Activated T-cell treated with anti-CD3 and anti-CD28 coated beads for 4 hours (primary cell): Measurements from ENCODE around the gene LRCH2.
"Not testable (repeated sequence)": the region's sequence is repeated elsewhere in the genome, so short reads cannot be mapped to it uniquely, and the experiment has no call there.

Experiments
- DNase-seq: peaks from one replicate; pipeline ENCODE4 v3.0.0-alpha.2; 2020

LRCH2 gene

GRCh38 chrX:115233497-115234455 lies at the start of gene LRCH2:
LRCH2 (minus strand) TSS chrX:115234096; CDS start chrX:115234041, 55 bp downstream.
- no peak for DNase-seq

- DNase-seq: no peak
Observed at GRCh38 chrX:115269051-115269683, 35.3 kb upstream of the LRCH2 start.

- DNase-seq: no peak
Observed at GRCh38 chrX:115268421-115268820, 34.5 kb upstream of the LRCH2 start.

GRCh38 chrX:115266300-115266699 lies 32.4 kb upstream of the LRCH2 start:
- no peak for DNase-seq

GRCh38 chrX:115264009-115264408 lies 30.1 kb upstream of the LRCH2 start:
- DNase-seq: no peak

GRCh38 chrX:115261148-115261547 lies 27.3 kb upstream of the LRCH2 start:
- DNase-seq: no peak

GRCh38 chrX:115260330-115260729 lies 26.4 kb upstream of the LRCH2 start:
- DNase-seq: no peak

GRCh38 chrX:115259238-115259875 lies 25.5 kb upstream of the LRCH2 start:
- DNase-seq: no peak

GRCh38 chrX:115257711-115258110 lies 23.8 kb upstream of the LRCH2 start:
- no peak for DNase-seq

GRCh38 chrX:115255003-115255402 lies 21.1 kb upstream of the LRCH2 start:
- no peak for DNase-seq

GRCh38 chrX:115251458-115252233 lies 17.8 kb upstream of the LRCH2 start:
- no peak for DNase-seq

GRCh38 chrX:115237056-115237455 lies 3.2 kb upstream of the LRCH2 start:
- no peak for DNase-seq

GRCh38 chrX:115236560-115236959 lies 2.7 kb upstream of the LRCH2 start:
- DNase-seq: no peak

GRCh38 chrX:115234461-115234860 lies 565 bp upstream of the LRCH2 start:
- no peak for DNase-seq

- no peak for DNase-seq
Observed at GRCh38 chrX:115232933-115233496, 881 bp downstream of the LRCH2 start.

GRCh38 chrX:115229337-115230003 lies 4.4 kb downstream of the LRCH2 start:
- no peak for DNase-seq

- no peak for DNase-seq
Observed at GRCh38 chrX:115226929-115227328, 7.0 kb downstream of the LRCH2 start.

- DNase-seq: not testable (repeated sequence)
Observed at GRCh38 chrX:115217346-115217745, 16.6 kb downstream of the LRCH2 start.

GRCh38 chrX:115214605-115215004 lies 19.3 kb downstream of the LRCH2 start:
- no peak for DNase-seq

GRCh38 chrX:115214151-115214550 lies 19.7 kb downstream of the LRCH2 start:
- DNase-seq: no peak

- DNase-seq: not testable (repeated sequence)
Observed at GRCh38 chrX:115209547-115209946, 24.3 kb downstream of the LRCH2 start.

GRCh38 chrX:115204040-115204439 lies 29.9 kb downstream of the LRCH2 start:
- DNase-seq: no peak
